Neural cell (in vitro differentiated cells): ENCODE results near the gene CAPN8. TPM values are rescaled to one million over a fixed set of nuclear protein-coding genes. Genes with fewer than 3 reads are reported as not detected.

Source experiments
- H2AFZ ChIP-seq: fragments of 200-600, 300-800 bp; sonication (generic), shearing (Covaris generic); 2 replicates; pipeline ENCODE4 v1.6.0; 2014; ENCODE audit warnings: low read depth, mild to moderate bottlenecking, antibody characterized with exemption, low read length, moderate library complexity
- H3F3A ChIP-seq: fragments of 200-600 bp; shearing (Covaris generic); 2 replicates; pipeline ENCODE4 v1.6.1; 2016; ENCODE audit warnings: mild to moderate bottlenecking, moderate library complexity, mixed read lengths, antibody characterized with exemption, low read length; ENCODE audit not compliant: insufficient read depth, poor library complexity, severe bottlenecking
- H3K27ac ChIP-seq: fragments of 200-600, 300-800 bp; sonication (generic), shearing (Covaris generic); 2 replicates; pipeline ENCODE4 v1.5.1; 2014; ENCODE audit warnings: mild to moderate bottlenecking, low read length, moderate library complexity
- H3K27me3 ChIP-seq: fragments of 300-800, 200-600 bp; sonication (generic), shearing (Covaris generic); 2 replicates; pipeline ENCODE4 v1.6.0; 2014; ENCODE audit warnings: mild to moderate bottlenecking, low read depth, low read length, moderate library complexity; ENCODE audit not compliant: insufficient read depth
- H3K36me3 ChIP-seq: fragments of 300-800, 200-600 bp; sonication (generic), shearing (Covaris generic); 2 replicates; pipeline ENCODE4 v1.5.1; 2014; ENCODE audit warnings: mild to moderate bottlenecking, antibody characterized with exemption, low read length, moderate library complexity; ENCODE audit not compliant: insufficient read depth
- H3K4me2 ChIP-seq: fragments of 300-800, 200-600 bp; sonication (generic), shearing (Covaris generic); 2 replicates; pipeline ENCODE4 v1.6.0; 2014; ENCODE audit warnings: mild to moderate bottlenecking, low read length
- H3K4me3 ChIP-seq: fragments of 300-800, 200-600 bp; sonication (generic), shearing (Covaris generic); 2 replicates; pipeline ENCODE4 v1.5.1; 2014; ENCODE audit warnings: mild to moderate bottlenecking, low read length, moderate library complexity
- H3K79me2 ChIP-seq: fragments of 200-600 bp; shearing (Covaris generic); replicated peaks from 2 replicates; pipeline ENCODE4 v1.6.0; 2014; ENCODE audit warnings: mild to moderate bottlenecking, low read length, moderate library complexity; ENCODE audit not compliant: insufficient read depth
- H3K9ac ChIP-seq: fragments of 300-800, 200-600 bp; sonication (generic), shearing (Covaris generic); 2 replicates; pipeline ENCODE4 v1.6.1; 2016; ENCODE audit warnings: mild to moderate bottlenecking, low read length, mixed read lengths
- H3K9me2 ChIP-seq: fragments of 200-600 bp; shearing (Covaris generic); 2 replicates; pipeline ENCODE4 v1.6.1; 2016; ENCODE audit warnings: mild to moderate bottlenecking, low read length, mixed read lengths; ENCODE audit not compliant: insufficient read depth
- H3K9me3 ChIP-seq: fragments of 200-600, 300-800 bp; sonication (generic), shearing (Covaris generic); 2 replicates; pipeline ENCODE4 v1.6.1; 2016; ENCODE audit warnings: mild to moderate bottlenecking, mixed run types, low read length, moderate library complexity, mixed read lengths
- H4K20me1 ChIP-seq: fragments of 200-600 bp; shearing (Covaris generic); 2 replicates; pipeline ENCODE4 v1.6.1; 2016; ENCODE audit warnings: mild to moderate bottlenecking, mixed run types; ENCODE audit not compliant: insufficient read depth
- EP300 ChIP-seq: fragments of 450-650 bp; conservative IDR thresholded peaks from 2 replicates; pipeline ENCODE4 v1.6.1; 2014; ENCODE audit warnings: antibody characterized with exemption, mild to moderate bottlenecking, moderate library complexity; ENCODE audit not compliant: poor library complexity, severe bottlenecking
- EZH2 ChIP-seq: fragments of 200-600, 300-800 bp; shearing (Covaris generic), sonication (generic); IDR thresholded peaks from 2 replicates; pipeline ENCODE4 v1.6.1; 2014; ENCODE audit warnings: antibody characterized with exemption, low read length, borderline replicate concordance, mild to moderate bottlenecking; ENCODE audit not compliant: insufficient read depth, poor library complexity, severe bottlenecking
- MXI1 ChIP-seq: fragments of 450-650 bp; conservative IDR thresholded peaks from 2 replicates; pipeline ENCODE4 v1.6.1; 2014; ENCODE audit warnings: antibody characterized with exemption, mild to moderate bottlenecking; ENCODE audit not compliant: poor library complexity, severe bottlenecking
- POLR2AphosphoS5 ChIP-seq: IDR thresholded peaks from 2 replicates; pipeline ENCODE4 v1.6.1; 2012
- RAD21 ChIP-seq: fragments of 450-650 bp; conservative IDR thresholded peaks from 2 replicates; pipeline ENCODE4 v1.6.1; 2014; ENCODE audit warnings: antibody characterized with exemption, mild to moderate bottlenecking, moderate library complexity
- REST ChIP-seq: IDR thresholded peaks from 2 replicates; pipeline ENCODE4 v1.6.1; 2012; ENCODE audit warnings: borderline replicate concordance
- SMC3 ChIP-seq: fragments of 450-650 bp; conservative IDR thresholded peaks from 2 replicates; pipeline ENCODE4 v1.6.1; 2014; ENCODE audit warnings: antibody characterized with exemption, mild to moderate bottlenecking, moderate library complexity; ENCODE audit not compliant: poor library complexity
- TAF1 ChIP-seq: IDR thresholded peaks from 2 replicates; pipeline ENCODE4 v1.6.1; 2012; ENCODE audit warnings: low read depth
- polyA plus RNA-seq: library from polyadenylated mRNA; depleted of rRNA; stranded (reverse); fragments of >200 nt; gene quantifications from 2 replicates; pipeline ENCODE4 v1.2.3, GENCODE V29; 2014
- TF ChIP-seq, protein P1 (sequence below): fragments of 450-650 bp; IDR thresholded peaks from 2 replicates; pipeline ENCODE4 v1.5.1; 2014; ENCODE audit warnings: antibody characterized with exemption, mild to moderate bottlenecking, moderate library complexity; ENCODE audit not compliant: poor library complexity, severe bottlenecking

Gene CAPN8
- polyA plus RNA-seq, 1 donor from 2014 or later = not detected

DNA sequence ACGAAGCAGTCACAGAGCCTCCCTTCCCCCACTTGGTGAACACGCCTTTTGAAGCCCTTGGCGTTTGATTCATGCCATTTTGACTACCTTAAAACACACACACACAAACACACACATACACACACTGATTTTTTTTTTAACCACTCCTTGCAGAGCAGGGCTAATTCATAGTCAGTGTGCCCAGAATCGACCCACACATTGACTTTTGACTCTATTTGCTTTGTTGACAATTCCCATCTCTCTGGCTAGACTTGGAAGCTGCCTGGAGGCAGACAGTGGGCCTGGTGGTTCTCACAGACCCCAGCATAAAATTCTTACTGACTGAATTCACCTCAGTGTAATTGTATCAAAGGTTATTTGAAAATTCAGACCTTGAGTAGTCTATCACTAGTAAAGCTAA, 30.3 kb downstream of the CAPN8 start:
- H3K79me2 ChIP-seq = no peaks in the 10 kb centered on the region
- no peaks in the 10 kb centered on the region for H3K27me3 ChIP-seq

GRCh38 chr1:223634423-223634822, 31.1 kb downstream of the CAPN8 start:
- Histone ChIP-seq H3K9ac (no peak overlapping the region), H3K27me3 (no peaks in the 10 kb centered on the region), H3F3A (no peaks in the 10 kb centered on the region), H3K27ac (no peak overlapping the region), H3K36me3 (no peaks in the 10 kb centered on the region), H3K9me2 (no peaks in the 10 kb centered on the region), H2AFZ (no peak overlapping the region), H3K4me2 (no peak overlapping the region), H4K20me1 (no peaks in the 10 kb centered on the region), H3K79me2 (no peaks in the 10 kb centered on the region), H3K9me3 (no peaks in the 10 kb centered on the region), H3K4me3 (no peak overlapping the region)
- TF ChIP-seq RAD21 = no peak
- TF ChIP-seq EP300 = no peak
- TF ChIP-seq POLR2AphosphoS5 = no peak
- TF ChIP-seq MXI1 = no peak
- TF ChIP-seq REST = no peak
- no peak for TF ChIP-seq SMC3
- TF ChIP-seq TAF1 = no peak
- no peak for TF ChIP-seq EZH2
- TF ChIP-seq, protein P1, sequence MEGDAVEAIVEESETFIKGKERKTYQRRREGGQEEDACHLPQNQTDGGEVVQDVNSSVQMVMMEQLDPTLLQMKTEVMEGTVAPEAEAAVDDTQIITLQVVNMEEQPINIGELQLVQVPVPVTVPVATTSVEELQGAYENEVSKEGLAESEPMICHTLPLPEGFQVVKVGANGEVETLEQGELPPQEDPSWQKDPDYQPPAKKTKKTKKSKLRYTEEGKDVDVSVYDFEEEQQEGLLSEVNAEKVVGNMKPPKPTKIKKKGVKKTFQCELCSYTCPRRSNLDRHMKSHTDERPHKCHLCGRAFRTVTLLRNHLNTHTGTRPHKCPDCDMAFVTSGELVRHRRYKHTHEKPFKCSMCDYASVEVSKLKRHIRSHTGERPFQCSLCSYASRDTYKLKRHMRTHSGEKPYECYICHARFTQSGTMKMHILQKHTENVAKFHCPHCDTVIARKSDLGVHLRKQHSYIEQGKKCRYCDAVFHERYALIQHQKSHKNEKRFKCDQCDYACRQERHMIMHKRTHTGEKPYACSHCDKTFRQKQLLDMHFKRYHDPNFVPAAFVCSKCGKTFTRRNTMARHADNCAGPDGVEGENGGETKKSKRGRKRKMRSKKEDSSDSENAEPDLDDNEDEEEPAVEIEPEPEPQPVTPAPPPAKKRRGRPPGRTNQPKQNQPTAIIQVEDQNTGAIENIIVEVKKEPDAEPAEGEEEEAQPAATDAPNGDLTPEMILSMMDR = no peak

More for the DNA sequence above, 30.3 kb downstream of the CAPN8 start:
- Histone ChIP-seq H3K9me3 (no peaks in the 10 kb centered on the region), H3F3A (no peaks in the 10 kb centered on the region), H2AFZ (no peak overlapping the region), H3K27ac (no peak overlapping the region), H3K36me3 (no peaks in the 10 kb centered on the region), H3K4me2 (no peak overlapping the region), H4K20me1 (no peaks in the 10 kb centered on the region), H3K9ac (no peak overlapping the region), H3K4me3 (no peak overlapping the region), H3K9me2 (no peaks in the 10 kb centered on the region)
- TF ChIP-seq, protein P1 = no peak
- no peak for TF ChIP-seq TAF1
- no peak for TF ChIP-seq POLR2AphosphoS5
- TF ChIP-seq RAD21 = no peak
- no peak for TF ChIP-seq SMC3
- no peak for TF ChIP-seq REST
- TF ChIP-seq EP300 = no peak
